ENCODE data around the gene SPRN. TPM values are rescaled to one million over a fixed set of nuclear protein-coding genes. Genes with fewer than 3 reads are reported as not detected.

SPRN gene
- total RNA-seq, 2 experiments from 2014 or later: not detected

GRCh38 chr10:133455611-133456031, 31.2 kb upstream of the SPRN start:
- Mint-ChIP-seq H3K27me3 (no peaks in the 10 kb centered on the region), H3K4me1 (ENCODE audit: low read depth) (no peaks in the 10 kb centered on the region), H3K4me3 (no peak overlapping the region), H3K27ac (no peak overlapping the region), H3K9me3 (no peaks in the 10 kb centered on the region), H3K36me3 (ENCODE audit: low read depth) (no peaks in the 10 kb centered on the region)
- CTCF ChIA-PET: no interaction called here
- intact Hi-C loops (cut with micrococcal nuclease): no loop called here
- POLR2A ChIA-PET: no interaction called here
- DNase-seq: no peak
- no peak for TF ChIP-seq CTCF (IDR thresholded peaks at IDR 0.05)
- ATAC-seq: no peak

- H3K4me1 Mint-ChIP-seq (ENCODE audit: low read depth): no peaks in the 10 kb centered on the region
- no peak overlapping the region for H3K4me3 Mint-ChIP-seq
- intact Hi-C loops (cut with micrococcal nuclease): no loop called here
- ChIA-PET CTCF (interaction anchor here (0.7 kb wide), 1 partner anchor 65 kb away, joined by 3 read pairs; no protein-coding TSS in a partner anchor), POLR2A (no interaction called here)
- TF ChIP-seq CTCF (IDR thresholded peaks at IDR 0.05): no peak
- ATAC-seq (no peak), DNase-seq (no peak)
- no peaks in the 10 kb centered on the region for H3K27me3 Mint-ChIP-seq
- no peak overlapping the region for H3K27ac Mint-ChIP-seq
- no peaks in the 10 kb centered on the region for H3K36me3 Mint-ChIP-seq (ENCODE audit: low read depth)
- no peaks in the 10 kb centered on the region for H3K9me3 Mint-ChIP-seq
Measured at GRCh38 chr10:133455196-133455595, 30.8 kb upstream of the SPRN start.

GRCh38 chr10:133454204-133454893, 29.9 kb upstream of the SPRN start:
- ChIA-PET CTCF (interaction anchor here (0.7 kb wide), 1 partner anchor 66 kb away, joined by 3 read pairs; no protein-coding TSS in a partner anchor), POLR2A (interaction anchor here (0.7 kb wide), 1 partner anchor 503 kb away, joined by 3 read pairs; no protein-coding TSS in a partner anchor)
- intact Hi-C loops (cut with micrococcal nuclease): no loop called here
- no peaks in the 10 kb centered on the region for H3K27me3 Mint-ChIP-seq
- H3K36me3 Mint-ChIP-seq (ENCODE audit: low read depth): peaks cover 1% of the 10 kb centered on the region
- ATAC-seq (no peak), DNase-seq (no peak)
- H3K4me3 Mint-ChIP-seq: no peak overlapping the region
- peaks cover 2% of the 10 kb centered on the region for H3K9me3 Mint-ChIP-seq
- no peak overlapping the region for H3K27ac Mint-ChIP-seq
- no peak for TF ChIP-seq CTCF (IDR thresholded peaks at IDR 0.05)
- no peaks in the 10 kb centered on the region for H3K4me1 Mint-ChIP-seq (ENCODE audit: low read depth)

GRCh38 chr10:133453516-133454203, 29.2 kb upstream of the SPRN start, which contains the start of gene SCART1:
Gene SCART1, plus strand, starts transcription at chr10:133453945. Its CDS starts 53 bp downstream, at chr10:133453998.
- no peak for TF ChIP-seq CTCF (IDR thresholded peaks at IDR 0.05)
- H3K9me3 Mint-ChIP-seq: peaks cover 7% of the 10 kb centered on the region
- ChIA-PET POLR2A (interaction anchor here (0.7 kb wide), 1 partner anchor 502 kb away, joined by 3 read pairs; no protein-coding TSS in a partner anchor), CTCF (no interaction called here)
- intact Hi-C loops (cut with micrococcal nuclease): no loop called here
- DNase-seq: no peak
- no peak within 1 kb of the TSS for H3K27ac Mint-ChIP-seq
- H3K27me3 Mint-ChIP-seq: no peaks in the 10 kb centered on the region
- H3K4me3 Mint-ChIP-seq: no peak within 1 kb of the TSS
- ATAC-seq: peak; percentile 64
- H3K4me1 Mint-ChIP-seq (ENCODE audit: low read depth): no peaks in the 10 kb centered on the region
- peaks cover 6% of the 10 kb centered on the region for H3K36me3 Mint-ChIP-seq (ENCODE audit: low read depth)

- peaks cover 14% of the 10 kb centered on the region for H3K36me3 Mint-ChIP-seq (ENCODE audit: low read depth)
- H3K27me3 Mint-ChIP-seq: no peaks in the 10 kb centered on the region
- no peak for ATAC-seq
- H3K27ac Mint-ChIP-seq: no peak overlapping the region
- intact Hi-C loops (cut with micrococcal nuclease): no loop called here
- CTCF ChIA-PET: no interaction called here
- H3K9me3 Mint-ChIP-seq: peaks cover 19% of the 10 kb centered on the region
- POLR2A ChIA-PET: no interaction called here
- no peak for TF ChIP-seq CTCF (IDR thresholded peaks at IDR 0.05)
- no peak for DNase-seq
- no peak overlapping the region for H3K4me3 Mint-ChIP-seq
- H3K4me1 Mint-ChIP-seq (ENCODE audit: low read depth): no peaks in the 10 kb centered on the region
Measured at GRCh38 chr10:133452453-133452852, 28.0 kb upstream of the SPRN start.
